ENCODE data around the gene TMEM106B.
"Not testable (repeated sequence)": the region's sequence is repeated elsewhere in the genome, so short reads cannot be mapped to it uniquely, and the experiment has no call there.

Gene TMEM106B

GRCh38 chr7:12221414-12221813 is 10.3 kb downstream of the TMEM106B start:
- no peak overlapping the region for H3K4me3 ChIP-seq (ENCODE audit: low read depth, low read length)
- no peak for DNase-seq (ENCODE audit: low read depth)
- TF ChIP-seq, protein P1, sequence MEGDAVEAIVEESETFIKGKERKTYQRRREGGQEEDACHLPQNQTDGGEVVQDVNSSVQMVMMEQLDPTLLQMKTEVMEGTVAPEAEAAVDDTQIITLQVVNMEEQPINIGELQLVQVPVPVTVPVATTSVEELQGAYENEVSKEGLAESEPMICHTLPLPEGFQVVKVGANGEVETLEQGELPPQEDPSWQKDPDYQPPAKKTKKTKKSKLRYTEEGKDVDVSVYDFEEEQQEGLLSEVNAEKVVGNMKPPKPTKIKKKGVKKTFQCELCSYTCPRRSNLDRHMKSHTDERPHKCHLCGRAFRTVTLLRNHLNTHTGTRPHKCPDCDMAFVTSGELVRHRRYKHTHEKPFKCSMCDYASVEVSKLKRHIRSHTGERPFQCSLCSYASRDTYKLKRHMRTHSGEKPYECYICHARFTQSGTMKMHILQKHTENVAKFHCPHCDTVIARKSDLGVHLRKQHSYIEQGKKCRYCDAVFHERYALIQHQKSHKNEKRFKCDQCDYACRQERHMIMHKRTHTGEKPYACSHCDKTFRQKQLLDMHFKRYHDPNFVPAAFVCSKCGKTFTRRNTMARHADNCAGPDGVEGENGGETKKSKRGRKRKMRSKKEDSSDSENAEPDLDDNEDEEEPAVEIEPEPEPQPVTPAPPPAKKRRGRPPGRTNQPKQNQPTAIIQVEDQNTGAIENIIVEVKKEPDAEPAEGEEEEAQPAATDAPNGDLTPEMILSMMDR (IDR thresholded peaks at IDR 0.05; ENCODE audit: low read depth, low read length) = no peak
- TF ChIP-seq MYC (IDR thresholded peaks at IDR 0.05; ENCODE audit: low read depth, low read length) = no peak
- TF ChIP-seq POLR2A (IDR thresholded peaks at IDR 0.05; ENCODE audit: extremely low read depth, insufficient read length) = no peak
- TF ChIP-seq, protein P2, sequence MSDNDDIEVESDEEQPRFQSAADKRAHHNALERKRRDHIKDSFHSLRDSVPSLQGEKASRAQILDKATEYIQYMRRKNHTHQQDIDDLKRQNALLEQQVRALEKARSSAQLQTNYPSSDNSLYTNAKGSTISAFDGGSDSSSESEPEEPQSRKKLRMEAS (IDR thresholded peaks at IDR 0.05; ENCODE audit: low read depth, low read length) = no peak

- no peak for TF ChIP-seq POLR2A (IDR thresholded peaks at IDR 0.05; ENCODE audit: extremely low read depth, insufficient read length)
- TF ChIP-seq, protein P1 (IDR thresholded peaks at IDR 0.05; ENCODE audit: low read depth, low read length) = no peak
- no peak for TF ChIP-seq MYC (IDR thresholded peaks at IDR 0.05; ENCODE audit: low read depth, low read length)
- TF ChIP-seq, protein P2 (IDR thresholded peaks at IDR 0.05; ENCODE audit: low read depth, low read length) = no peak
Observed at GRCh38 chr7:12222889-12223579, 11.9 kb downstream of the TMEM106B start.

DNA sequence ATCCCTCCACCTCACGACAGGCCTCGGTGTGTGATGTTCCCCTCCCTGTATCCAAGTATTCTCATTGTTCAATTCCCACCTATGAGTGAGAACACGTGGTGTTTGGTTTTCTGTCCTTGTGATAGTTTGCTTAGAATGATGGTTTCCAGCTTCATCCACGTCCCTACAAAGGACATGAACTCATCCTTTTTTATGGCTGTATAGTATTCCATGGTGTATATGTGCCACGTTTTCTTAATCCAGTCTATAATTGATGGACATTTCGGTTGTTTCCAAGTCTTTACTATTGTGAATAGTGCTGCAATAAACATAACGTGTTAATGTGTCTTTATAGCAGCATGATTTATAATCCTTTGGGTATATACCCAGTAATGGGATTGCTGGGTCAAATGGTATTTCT is 13.9 kb downstream of the TMEM106B start:
- H3K4me3 ChIP-seq (ENCODE audit: low read depth, low read length); DNase-seq (ENCODE audit: low read depth): not testable (repeated sequence)

More at GRCh38 chr7:12222889-12223579, 11.9 kb downstream of the TMEM106B start:
- H3K4me3 ChIP-seq (ENCODE audit: low read depth, low read length) = no peak overlapping the region
- DNase-seq (ENCODE audit: low read depth) = peak; percentile 78

GRCh38 chr7:12226756-12227155 is 15.7 kb downstream of the TMEM106B start:
- H3K4me3 ChIP-seq (ENCODE audit: low read depth, low read length) = no peak overlapping the region
- TF ChIP-seq, protein P2 (IDR thresholded peaks at IDR 0.05; ENCODE audit: low read depth, low read length) = no peak
- TF ChIP-seq POLR2A (IDR thresholded peaks at IDR 0.05; ENCODE audit: extremely low read depth, insufficient read length) = no peak
- TF ChIP-seq MYC (IDR thresholded peaks at IDR 0.05; ENCODE audit: low read depth, low read length) = no peak
- TF ChIP-seq, protein P1 (IDR thresholded peaks at IDR 0.05; ENCODE audit: low read depth, low read length) = no peak
- no peak for DNase-seq (ENCODE audit: low read depth)

DNA sequence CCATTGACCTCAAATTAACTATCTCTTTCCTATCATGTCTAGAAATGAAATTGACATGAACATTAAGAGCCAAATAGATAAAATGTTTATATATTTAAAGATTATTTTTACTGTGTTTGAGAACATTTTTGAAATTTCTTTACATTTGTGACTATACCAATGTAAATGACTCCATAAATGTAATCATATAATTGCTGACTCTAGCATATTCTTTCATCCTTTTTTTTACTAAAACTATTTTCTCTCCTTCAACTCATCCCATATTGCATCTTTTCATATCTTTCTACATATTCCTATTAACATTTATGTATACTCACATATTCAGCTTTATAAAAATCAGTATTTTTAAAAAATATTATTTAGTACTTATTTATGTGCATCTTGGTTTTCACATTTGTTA is 16.9 kb downstream of the TMEM106B start:
- DNase-seq (ENCODE audit: low read depth) = no peak
- TF ChIP-seq, protein P1 (IDR thresholded peaks at IDR 0.05; ENCODE audit: low read depth, low read length) = no peak
- TF ChIP-seq POLR2A (IDR thresholded peaks at IDR 0.05; ENCODE audit: extremely low read depth, insufficient read length) = no peak
- TF ChIP-seq, protein P2 (IDR thresholded peaks at IDR 0.05; ENCODE audit: low read depth, low read length) = no peak
- TF ChIP-seq MYC (IDR thresholded peaks at IDR 0.05; ENCODE audit: low read depth, low read length) = no peak
- H3K4me3 ChIP-seq (ENCODE audit: low read depth, low read length) = no peak overlapping the region

GRCh38 chr7:12229046-12229445 is 18.0 kb downstream of the TMEM106B start:
- TF ChIP-seq, protein P2 (IDR thresholded peaks at IDR 0.05; ENCODE audit: low read depth, low read length) = no peak
- TF ChIP-seq POLR2A (IDR thresholded peaks at IDR 0.05; ENCODE audit: extremely low read depth, insufficient read length) = no peak
- no peak overlapping the region for H3K4me3 ChIP-seq (ENCODE audit: low read depth, low read length)
- no peak for DNase-seq (ENCODE audit: low read depth)
